ENCODE data around the gene UBR7. TPM values are rescaled to one million over a fixed set of nuclear protein-coding genes. Genes with fewer than 3 reads are reported as not detected.
A peak's percentile ranks its signal among the peaks of the same experiment; 100 is the strongest.

Gene UBR7
- total RNA-seq, 1 experiment from 2014 or later: 61.3 TPM

DNA sequence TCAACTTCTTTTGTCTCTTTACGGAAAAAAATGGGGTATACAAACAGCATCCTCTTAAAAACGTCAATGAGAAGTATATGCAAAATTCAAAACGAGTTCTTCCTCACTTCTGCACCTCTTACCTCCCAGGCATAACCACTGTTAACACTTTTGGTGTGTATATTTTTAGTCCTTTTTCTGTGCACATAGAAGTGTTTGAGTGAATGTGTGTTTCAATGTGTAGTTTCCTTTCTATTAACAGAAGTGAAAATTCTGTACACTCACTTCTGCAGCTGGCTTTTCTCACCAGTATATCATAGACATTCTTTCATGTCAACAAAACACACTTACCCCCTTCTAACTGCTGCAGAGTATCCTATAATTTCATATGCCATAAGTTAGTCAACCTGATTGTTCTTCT, 5.4 kb downstream of the UBR7 start:
- intact Hi-C loops (cut with micrococcal nuclease): no loop called here
- H4K20me1 ChIP-seq (ENCODE audit: low read length): no peaks in the 10 kb centered on the region
- POLR2A ChIA-PET (ENCODE audit: unreplicated experiment): no interaction called here
- no peaks in the 10 kb centered on the region for H3K27me3 ChIP-seq (ENCODE audit: low read length)
- peaks cover 24% of the 10 kb centered on the region for H3K79me2 ChIP-seq (ENCODE audit: low read length)
- no peaks in the 10 kb centered on the region for H3K9me2 ChIP-seq (replicated peaks; ENCODE audit: low read length)
- H3K4me2 ChIP-seq (ENCODE audit: low read length): no peak overlapping the region
- H3K9ac ChIP-seq (ENCODE audit: low read length): no peak overlapping the region
- no peak for ATAC-seq
- H3K4me1 ChIP-seq (ENCODE audit: insufficient read depth, low read length): peaks cover 10% of the 10 kb centered on the region; the same call in 1 of the 2 replicates
- no peak overlapping the region for H2AFZ ChIP-seq (ENCODE audit: low read length)
- TF ChIP-seq, protein P1, sequence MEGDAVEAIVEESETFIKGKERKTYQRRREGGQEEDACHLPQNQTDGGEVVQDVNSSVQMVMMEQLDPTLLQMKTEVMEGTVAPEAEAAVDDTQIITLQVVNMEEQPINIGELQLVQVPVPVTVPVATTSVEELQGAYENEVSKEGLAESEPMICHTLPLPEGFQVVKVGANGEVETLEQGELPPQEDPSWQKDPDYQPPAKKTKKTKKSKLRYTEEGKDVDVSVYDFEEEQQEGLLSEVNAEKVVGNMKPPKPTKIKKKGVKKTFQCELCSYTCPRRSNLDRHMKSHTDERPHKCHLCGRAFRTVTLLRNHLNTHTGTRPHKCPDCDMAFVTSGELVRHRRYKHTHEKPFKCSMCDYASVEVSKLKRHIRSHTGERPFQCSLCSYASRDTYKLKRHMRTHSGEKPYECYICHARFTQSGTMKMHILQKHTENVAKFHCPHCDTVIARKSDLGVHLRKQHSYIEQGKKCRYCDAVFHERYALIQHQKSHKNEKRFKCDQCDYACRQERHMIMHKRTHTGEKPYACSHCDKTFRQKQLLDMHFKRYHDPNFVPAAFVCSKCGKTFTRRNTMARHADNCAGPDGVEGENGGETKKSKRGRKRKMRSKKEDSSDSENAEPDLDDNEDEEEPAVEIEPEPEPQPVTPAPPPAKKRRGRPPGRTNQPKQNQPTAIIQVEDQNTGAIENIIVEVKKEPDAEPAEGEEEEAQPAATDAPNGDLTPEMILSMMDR (conservative IDR thresholded peaks at IDR 0.05; ENCODE audit: low read depth, low read length): no peak
- TF ChIP-seq EZH2 (IDR thresholded peaks at IDR 0.05; ENCODE audit: low read length, unreplicated experiment): no peak
- TF ChIP-seq EZH2phosphoT487 (IDR thresholded peaks at IDR 0.05; ENCODE audit: borderline replicate concordance, low read length): no peak
- DNase-seq: no peak
- H3K36me3 ChIP-seq (ENCODE audit: low read depth, low read length): peaks cover 10% of the 10 kb centered on the region; the same call in 1 of the 2 replicates
- CTCF ChIA-PET: no interaction called here
- no peak overlapping the region for H3K27ac ChIP-seq (ENCODE audit: low read length)
- H3F3A ChIP-seq (ENCODE audit: low read length, unreplicated experiment): no peaks in the 10 kb centered on the region
- no TSS peak for BruUV-seq (replicated peaks)
- H3K4me3 ChIP-seq (ENCODE audit: low read length): no peak overlapping the region
- H3K9me3 ChIP-seq (ENCODE audit: low read length): no peaks in the 10 kb centered on the region

DNA sequence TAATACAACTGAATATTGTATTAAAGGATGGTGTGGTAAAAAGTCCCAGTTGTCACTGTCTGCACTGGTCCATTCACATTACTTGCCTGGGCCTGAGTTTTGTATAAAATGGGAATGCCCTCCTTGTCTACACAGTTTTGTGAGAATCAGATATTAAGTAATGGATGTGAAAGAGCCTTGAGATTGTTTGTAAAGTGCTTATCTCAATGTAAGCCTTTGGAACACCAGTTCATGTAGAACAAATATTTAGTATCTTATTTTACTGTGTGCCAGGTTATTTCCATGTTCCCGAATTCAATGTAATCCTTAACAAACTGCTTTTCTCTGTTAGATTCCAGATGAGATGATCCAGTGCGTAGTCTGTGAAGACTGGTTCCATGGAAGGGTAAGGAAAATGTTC, 7.5 kb downstream of the UBR7 start:
- H3K4me3 ChIP-seq (ENCODE audit: low read length): no peak overlapping the region
- no peak overlapping the region for H3K4me2 ChIP-seq (ENCODE audit: low read length)
- no peaks in the 10 kb centered on the region for H3K4me1 ChIP-seq (ENCODE audit: insufficient read depth, low read length)
- H3K9me3 ChIP-seq (ENCODE audit: low read length): no peaks in the 10 kb centered on the region
- no peaks in the 10 kb centered on the region for H4K20me1 ChIP-seq (ENCODE audit: low read length)
- no peak overlapping the region for H2AFZ ChIP-seq (ENCODE audit: low read length)
- ChIA-PET CTCF (no interaction called here), POLR2A (ENCODE audit: unreplicated experiment) (no interaction called here)
- no peaks in the 10 kb centered on the region for H3K27me3 ChIP-seq (ENCODE audit: low read length)
- no peak for ATAC-seq
- H3F3A ChIP-seq (ENCODE audit: low read length, unreplicated experiment): no peaks in the 10 kb centered on the region
- peaks cover 2% of the 10 kb centered on the region for H3K79me2 ChIP-seq (ENCODE audit: low read length)
- peaks cover 14% of the 10 kb centered on the region; the same call in 1 of the 2 replicates for H3K36me3 ChIP-seq (ENCODE audit: low read depth, low read length)
- H3K27ac ChIP-seq (ENCODE audit: low read length): no peak overlapping the region
- TF ChIP-seq, protein P1 (conservative IDR thresholded peaks at IDR 0.05; ENCODE audit: low read depth, low read length): no peak
- TF ChIP-seq EZH2 (IDR thresholded peaks at IDR 0.05; ENCODE audit: low read length, unreplicated experiment) (no peak), EZH2phosphoT487 (IDR thresholded peaks at IDR 0.05; ENCODE audit: borderline replicate concordance, low read length) (no peak)
- H3K9me2 ChIP-seq (replicated peaks; ENCODE audit: low read length): no peaks in the 10 kb centered on the region
- DNase-seq: no peak
- BruUV-seq (replicated peaks): no TSS peak
- no peak overlapping the region for H3K9ac ChIP-seq (ENCODE audit: low read length)
- intact Hi-C loops (cut with micrococcal nuclease): no loop called here

DNA sequence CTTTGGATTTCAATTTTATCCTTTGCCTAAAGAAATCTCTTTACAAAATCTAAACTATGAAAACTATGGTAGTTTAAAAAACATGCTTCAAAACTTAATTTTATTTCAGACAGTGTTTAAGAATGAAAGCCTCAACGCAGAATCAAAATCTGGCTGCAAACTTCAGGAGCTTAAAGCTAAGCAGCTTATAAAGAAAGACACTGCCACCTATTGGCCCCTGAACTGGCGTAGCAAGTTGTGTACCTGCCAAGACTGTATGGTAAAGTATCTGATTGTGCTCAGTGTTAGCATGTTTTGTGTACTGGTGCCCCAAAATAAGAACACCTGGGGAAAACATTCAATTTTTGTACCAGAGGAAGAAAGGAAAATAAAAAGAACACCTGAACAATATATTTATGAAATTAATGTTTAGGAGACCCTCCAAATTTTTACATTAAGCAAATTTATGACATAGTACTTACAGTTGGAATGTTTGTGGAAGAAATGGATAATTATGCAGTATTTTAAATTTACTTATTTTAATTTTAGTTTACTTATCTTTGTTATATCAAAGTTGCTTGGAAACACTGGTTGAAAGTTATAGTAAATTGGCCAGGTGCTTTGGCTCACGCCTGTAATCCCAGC, 12.2 kb downstream of the UBR7 start:
- no peak overlapping the region for H3K27ac ChIP-seq (ENCODE audit: low read length)
- TF ChIP-seq EZH2 (IDR thresholded peaks at IDR 0.05; ENCODE audit: low read length, unreplicated experiment) (no peak), EZH2phosphoT487 (IDR thresholded peaks at IDR 0.05; ENCODE audit: borderline replicate concordance, low read length) (no peak)
- TF ChIP-seq, protein P1 (conservative IDR thresholded peaks at IDR 0.05; ENCODE audit: low read depth, low read length): peak; percentile 88
- no peaks in the 10 kb centered on the region for H3F3A ChIP-seq (ENCODE audit: low read length, unreplicated experiment)
- intact Hi-C loops (cut with micrococcal nuclease): loop anchor here (1.0 kb wide), 1 partner anchor 106 kb away; no protein-coding TSS in a partner anchor
- H3K4me3 ChIP-seq (ENCODE audit: low read length): no peak overlapping the region
- H3K4me1 ChIP-seq (ENCODE audit: insufficient read depth, low read length): no peaks in the 10 kb centered on the region
- peak; percentile 74 for DNase-seq
- peaks cover 12% of the 10 kb centered on the region; the same call in 1 of the 2 replicates for H3K36me3 ChIP-seq (ENCODE audit: low read depth, low read length)
- no peak overlapping the region for H2AFZ ChIP-seq (ENCODE audit: low read length)
- ChIA-PET CTCF (interaction anchor here (0.6 to 1.6 kb wide), 9 partner anchors 11 to 318 kb away, joined by 3 to 8 read pairs (median 5); partner anchors contain the start of genes GON7, LYSET, MOAP1 and UBR7), POLR2A (ENCODE audit: unreplicated experiment) (interaction anchor here (0.6 kb wide), 2 partner anchors 12 to 15 kb away, joined by 3 read pairs; no protein-coding TSS in a partner anchor)
- no peaks in the 10 kb centered on the region for H4K20me1 ChIP-seq (ENCODE audit: low read length)
- H3K79me2 ChIP-seq (ENCODE audit: low read length): no peaks in the 10 kb centered on the region
- peak; percentile 88 for ATAC-seq
- H3K9ac ChIP-seq (ENCODE audit: low read length): no peak overlapping the region
- BruUV-seq (replicated peaks): no TSS peak
- H3K27me3 ChIP-seq (ENCODE audit: low read length): no peaks in the 10 kb centered on the region
- no peaks in the 10 kb centered on the region for H3K9me2 ChIP-seq (replicated peaks; ENCODE audit: low read length)
- H3K4me2 ChIP-seq (ENCODE audit: low read length): no peak overlapping the region
- no peaks in the 10 kb centered on the region for H3K9me3 ChIP-seq (ENCODE audit: low read length)

Measured in PC-3 (cell line).